Activated T-helper 1 cell treated with anti-CD3 and anti-CD28 coated beads, Interleukin-2, amount 50 U/mL, for 16 hours (primary cell): Measurements from ENCODE around the gene RGS4.

Source experiments
- DNase-seq, 2 donors: peaks; one replicate each; pipeline ENCODE4 v3.0.0-alpha.2; 2020; ENCODE audit warnings: low read depth in 1 of 2, low spot score in 1 of 2

Gene RGS4

DNA sequence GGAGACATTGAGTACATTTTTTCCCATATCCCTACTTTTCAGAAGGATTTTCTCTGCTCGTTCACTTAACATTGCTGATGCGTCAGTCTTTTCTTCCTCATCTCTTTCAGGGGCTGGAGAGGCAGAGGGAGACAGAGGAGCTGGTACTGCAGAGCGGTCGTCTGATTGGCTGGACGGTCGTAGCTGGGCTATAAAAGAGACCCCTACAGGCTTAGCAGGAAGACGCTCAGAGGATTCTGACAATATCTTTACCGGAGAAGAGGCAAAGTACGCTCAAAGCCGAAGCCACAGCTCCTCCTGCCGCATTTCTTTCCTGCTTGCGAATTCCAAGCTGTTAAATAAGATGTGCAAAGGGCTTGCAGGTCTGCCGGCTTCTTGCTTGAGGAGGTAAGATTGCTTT, at the start of gene RGS4:
Gene RGS4 (plus strand): TSS at position 220 of the 400 bp plus-strand sequence. CDS start 124 bp downstream, at position 344.
- DNase-seq = no peak

- DNase-seq = no peak
These were observed 47.0 kb upstream of the RGS4 start for GRCh38 chr1:163022129-163022528.

GRCh38 chr1:163027610-163028009, 41.6 kb upstream of the RGS4 start:
- no peak for DNase-seq

DNA sequence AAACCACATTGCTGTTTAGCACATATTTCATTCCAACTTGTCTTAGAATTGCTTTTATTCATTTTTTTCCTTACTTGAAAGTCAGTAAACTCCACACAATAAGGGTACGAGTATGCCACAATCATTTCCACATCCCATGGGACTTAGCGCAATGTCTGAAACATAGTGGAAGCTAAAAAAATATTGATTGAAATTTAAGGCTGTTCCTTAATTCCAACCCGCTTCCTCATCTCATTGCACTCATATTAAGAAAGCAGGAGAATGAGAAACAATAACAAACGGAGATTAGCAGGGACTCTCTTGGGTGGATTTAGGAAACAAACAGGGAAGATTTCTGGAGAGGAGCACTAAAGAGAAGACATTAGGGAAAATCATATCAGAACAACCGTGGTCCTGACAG, 39.3 kb upstream of the RGS4 start:
- no peak for DNase-seq

GRCh38 chr1:163035446-163036249, 33.5 kb upstream of the RGS4 start:
- no peak for DNase-seq

- no peak for DNase-seq
These were observed 32.5 kb upstream of the RGS4 start for GRCh38 chr1:163036671-163037070.

DNA sequence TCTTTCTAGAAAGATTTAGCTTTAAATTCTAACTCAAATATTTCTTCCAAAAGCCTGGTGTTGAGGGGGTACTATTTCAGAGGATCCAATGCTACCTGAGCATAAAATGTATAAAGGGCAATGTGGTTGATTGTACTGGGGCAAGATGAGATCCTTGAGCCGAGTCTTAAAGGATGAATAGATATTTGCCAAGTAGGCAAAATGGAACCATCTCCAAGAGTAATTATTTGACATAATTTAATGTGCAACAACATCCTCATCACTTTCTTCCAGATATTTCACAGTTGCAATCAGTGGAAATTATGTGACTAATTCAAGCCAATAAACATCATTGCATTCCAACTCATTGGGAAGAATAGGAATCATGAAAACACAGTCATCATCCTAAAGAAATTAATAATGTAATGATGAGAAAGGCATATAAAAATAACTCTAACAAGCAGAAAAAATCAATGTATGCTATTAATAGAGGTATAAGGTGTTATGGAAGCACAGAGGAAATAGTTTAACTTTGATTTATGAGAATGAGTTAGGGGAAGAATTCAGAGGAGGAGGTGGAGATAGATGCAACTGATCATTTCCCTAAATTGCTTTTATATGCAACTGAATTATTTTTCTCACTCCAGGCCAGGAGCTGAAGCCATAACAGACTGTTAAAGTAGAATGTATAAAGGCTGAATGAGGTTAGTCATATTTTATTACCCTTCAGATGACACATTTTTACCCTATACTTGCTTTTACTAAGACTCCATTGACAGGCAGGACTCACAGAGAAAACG, 30.0 kb upstream of the RGS4 start:
- no peak for DNase-seq

GRCh38 chr1:163039707-163040093, 29.5 kb upstream of the RGS4 start:
- DNase-seq = no peak

- DNase-seq = no peak
These were observed 23.1 kb upstream of the RGS4 start for GRCh38 chr1:163046071-163046470.

GRCh38 chr1:163047951-163048659, 21.1 kb upstream of the RGS4 start:
- DNase-seq = no peak

DNA sequence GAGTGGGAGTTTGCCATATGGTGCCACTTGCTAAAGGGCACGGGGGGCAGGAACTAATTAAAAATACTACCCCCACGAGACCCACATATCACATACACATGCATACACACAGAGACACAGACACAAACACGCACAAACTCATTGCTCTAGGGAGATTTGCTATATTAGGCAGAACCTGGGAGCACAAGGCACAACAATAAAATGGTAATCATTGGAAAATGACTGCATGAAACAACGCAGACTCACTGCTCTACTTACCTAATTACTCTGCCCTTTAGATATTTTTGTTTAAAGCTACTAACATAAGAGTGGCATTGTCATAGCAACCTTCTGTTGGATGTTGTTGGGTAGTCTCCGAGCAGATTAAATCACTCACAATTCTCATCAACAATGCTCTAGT, 20.3 kb upstream of the RGS4 start:
- DNase-seq = no peak

DNA sequence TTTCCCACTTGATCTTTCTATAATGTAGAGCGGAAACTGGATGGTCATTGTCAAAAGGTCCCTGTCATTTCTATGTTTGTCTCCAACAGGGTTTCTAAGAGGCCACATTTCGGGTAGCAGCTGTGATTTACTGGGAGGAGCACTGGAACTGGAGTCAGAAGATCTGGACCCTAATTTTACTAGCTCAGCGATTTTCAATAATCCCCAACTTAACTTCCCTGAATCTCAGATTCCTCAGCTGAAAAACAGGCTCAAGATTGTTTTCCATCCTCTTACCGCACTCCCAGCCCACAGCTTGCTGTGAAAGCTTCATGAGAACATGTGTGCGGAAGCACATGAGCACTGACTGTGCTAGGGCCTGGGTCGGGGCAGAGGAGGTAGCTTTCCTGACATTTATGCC, 19.9 kb upstream of the RGS4 start:
- no peak for DNase-seq

- no peak for DNase-seq
These were observed 18.7 kb upstream of the RGS4 start for GRCh38 chr1:163050496-163050895.

DNA sequence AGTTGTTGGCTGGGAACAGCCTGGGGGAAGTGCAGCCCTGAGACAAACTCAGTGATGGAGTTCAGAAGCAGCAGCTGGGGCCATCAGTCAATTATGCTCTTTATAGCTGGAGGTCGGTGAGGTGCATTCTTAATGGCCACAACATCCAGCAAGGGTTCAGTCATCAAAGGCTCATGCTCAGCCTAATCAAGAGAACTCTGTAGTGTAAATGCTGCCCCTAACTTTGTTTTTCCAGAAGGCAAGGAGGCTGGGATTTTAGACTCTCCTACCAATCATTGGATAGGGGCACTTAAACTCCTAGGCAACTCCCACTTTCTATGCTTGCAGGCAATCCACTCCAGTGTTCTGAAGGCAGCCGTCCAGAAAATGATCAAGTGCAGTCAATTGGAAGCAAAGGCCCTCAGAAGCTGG, 15.0 kb upstream of the RGS4 start:
- DNase-seq = no peak

DNA sequence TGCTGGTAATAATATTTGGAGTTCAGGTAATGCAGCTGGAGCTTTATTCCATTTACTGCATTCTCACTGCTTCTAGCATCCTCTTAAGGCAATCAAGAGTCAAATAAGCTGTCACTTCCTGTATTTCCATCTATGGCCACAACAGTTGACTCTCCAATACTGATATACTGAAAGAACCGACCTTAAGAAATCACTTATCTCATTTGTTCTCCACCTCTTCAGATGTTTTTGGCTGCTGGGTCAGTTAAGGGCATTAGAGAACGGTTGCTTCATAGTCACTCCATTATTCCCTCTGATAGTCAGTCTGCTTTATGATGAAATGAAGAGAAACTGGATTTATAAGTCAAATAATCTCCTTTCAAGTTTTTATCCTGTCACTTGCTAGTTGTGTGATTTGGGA, 14.2 kb upstream of the RGS4 start:
- DNase-seq = no peak

- no peak for DNase-seq
These were observed 13.6 kb upstream of the RGS4 start for GRCh38 chr1:163055531-163055930.

- DNase-seq = no peak
These were observed 12.3 kb upstream of the RGS4 start for GRCh38 chr1:163056831-163057230.

- no peak for DNase-seq
These were observed 8.7 kb upstream of the RGS4 start for GRCh38 chr1:163060343-163061007.

DNA sequence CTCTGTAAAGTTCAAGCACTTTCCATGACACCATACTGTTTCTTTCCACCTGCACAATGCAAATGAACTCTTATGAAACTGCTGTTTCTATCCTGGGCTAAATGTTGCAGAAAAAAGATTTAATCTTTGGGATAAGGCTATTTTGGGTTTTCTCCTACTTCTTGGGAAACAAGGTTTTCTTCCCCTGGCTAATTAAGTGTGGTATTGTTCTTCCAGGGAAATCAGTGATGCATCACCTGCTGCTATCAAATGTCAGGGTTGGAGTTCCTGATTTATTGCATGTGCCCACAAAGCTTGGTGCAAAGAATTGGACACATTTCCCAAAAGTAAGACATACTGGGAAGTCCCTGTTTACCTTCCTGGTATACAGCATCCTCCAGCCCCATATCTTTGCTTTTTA, 6.0 kb upstream of the RGS4 start:
- DNase-seq = no peak

- no peak for DNase-seq
These were observed 5.6 kb upstream of the RGS4 start for GRCh38 chr1:163063610-163064009.

DNA sequence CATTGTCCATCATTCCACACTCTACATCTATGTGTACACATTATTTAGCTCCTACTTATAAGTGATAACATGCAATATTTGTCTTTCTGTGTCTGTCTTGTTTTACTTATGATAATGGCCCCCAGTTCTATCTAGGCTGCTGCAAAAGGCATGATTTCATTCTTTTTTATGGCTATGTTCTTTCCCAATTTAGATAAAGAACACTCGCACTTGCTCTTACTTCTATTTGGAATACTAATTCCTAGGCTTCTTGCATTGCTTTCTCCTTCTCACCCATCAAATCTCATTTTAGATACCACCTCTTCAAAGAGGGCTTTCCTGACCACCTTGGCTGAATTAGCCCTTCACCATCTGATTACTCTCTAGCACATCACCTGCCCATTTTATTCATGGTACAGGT, 3.0 kb upstream of the RGS4 start:
- DNase-seq = no peak
